GM21528 (cell line): Measurements from ENCODE around the gene CCDC152.
"Not testable (repeated sequence)": the region's sequence is repeated elsewhere in the genome, so short reads cannot be mapped to it uniquely, and the experiment has no call there.

Experiments used
- ATAC-seq: cut with Tn5 transposase; IDR thresholded peaks from one replicate; pipeline ENCODE4 v1.9.1; 2021; ENCODE audit warnings: mild to moderate bottlenecking, moderate library complexity; ENCODE audit not compliant: unreplicated experiment, low FRiP score

The CCDC152 gene

DNA sequence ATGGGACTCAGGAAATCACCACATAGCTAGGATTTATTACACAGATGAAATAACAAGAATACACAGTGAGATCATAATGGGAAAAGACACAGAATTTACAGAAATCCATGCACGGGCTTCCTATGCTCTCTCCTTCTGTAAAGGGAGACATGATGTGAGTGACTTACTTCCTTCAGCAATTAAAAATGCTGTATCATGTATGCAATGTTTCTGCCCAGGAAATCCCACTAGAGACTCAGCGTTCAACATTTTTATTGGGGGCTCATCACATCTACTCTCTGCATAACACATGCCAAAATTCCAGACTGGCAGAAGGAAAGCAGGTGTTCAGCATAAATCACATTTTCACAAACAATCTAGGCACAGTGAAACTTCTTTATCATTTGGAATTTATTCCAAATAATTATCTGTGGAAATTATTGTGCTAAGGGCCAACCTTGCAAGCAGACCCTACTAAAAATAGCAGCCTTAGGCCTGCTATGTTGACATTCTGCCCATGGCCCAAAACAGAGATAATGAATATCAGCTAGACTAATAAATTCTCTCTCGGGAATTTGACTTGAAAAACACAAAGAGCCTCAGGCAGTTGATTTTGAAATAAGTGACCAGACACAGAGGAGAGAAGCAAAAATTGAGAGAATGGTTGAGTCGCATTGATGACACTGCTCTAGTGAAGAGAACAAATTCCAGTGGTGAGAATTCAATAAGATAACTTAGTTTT is 86.5 kb downstream of the CCDC152 start:
- ATAC-seq = no peak

DNA sequence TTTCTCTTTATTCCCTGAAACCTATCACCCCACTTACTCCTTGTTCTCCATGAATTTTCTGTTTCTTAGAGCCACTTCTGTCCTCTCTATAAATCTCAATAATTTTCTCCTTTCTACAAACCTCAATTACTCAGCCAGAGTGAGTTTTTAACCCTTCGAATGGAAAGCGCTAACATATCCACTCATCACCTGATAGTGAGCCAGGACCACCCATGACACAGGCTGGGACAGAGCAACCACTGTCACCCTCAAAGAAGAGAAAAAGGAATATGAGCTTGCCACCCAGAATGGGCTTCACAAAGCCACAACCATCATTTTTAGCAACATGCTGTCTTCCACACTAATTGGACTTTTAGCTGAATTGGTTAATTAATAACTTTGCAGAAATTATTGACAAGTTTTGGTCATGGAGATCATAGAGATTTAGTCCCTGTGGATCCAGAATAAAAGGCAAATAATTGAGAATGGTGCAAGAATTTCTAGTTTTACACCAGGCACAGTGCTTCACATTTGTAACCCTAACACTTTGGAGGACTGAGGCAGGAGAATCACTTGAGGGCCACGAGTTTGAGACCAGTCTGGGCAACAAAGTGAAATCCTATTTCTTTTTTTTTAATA is 87.2 kb downstream of the CCDC152 start:
- no peak for ATAC-seq

DNA sequence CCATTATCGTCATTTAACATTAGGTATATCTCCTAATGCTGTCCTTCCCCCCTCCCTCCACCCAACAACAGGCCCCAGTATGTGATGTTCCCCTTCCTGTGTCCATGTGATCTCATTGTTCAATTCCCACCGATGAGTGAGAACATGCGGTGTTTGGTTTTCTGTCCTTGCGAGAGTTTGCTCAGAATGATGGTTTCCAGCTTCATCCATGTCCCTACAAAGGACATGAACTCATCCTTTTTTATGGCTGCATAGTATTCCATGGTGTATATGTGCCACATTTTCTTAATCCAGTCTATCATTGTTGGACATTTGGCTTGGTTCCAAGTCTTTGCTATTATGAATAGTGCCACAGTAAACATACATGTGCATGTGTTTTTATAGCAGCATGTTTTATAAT is 87.8 kb downstream of the CCDC152 start:
- ATAC-seq = not testable (repeated sequence)

DNA sequence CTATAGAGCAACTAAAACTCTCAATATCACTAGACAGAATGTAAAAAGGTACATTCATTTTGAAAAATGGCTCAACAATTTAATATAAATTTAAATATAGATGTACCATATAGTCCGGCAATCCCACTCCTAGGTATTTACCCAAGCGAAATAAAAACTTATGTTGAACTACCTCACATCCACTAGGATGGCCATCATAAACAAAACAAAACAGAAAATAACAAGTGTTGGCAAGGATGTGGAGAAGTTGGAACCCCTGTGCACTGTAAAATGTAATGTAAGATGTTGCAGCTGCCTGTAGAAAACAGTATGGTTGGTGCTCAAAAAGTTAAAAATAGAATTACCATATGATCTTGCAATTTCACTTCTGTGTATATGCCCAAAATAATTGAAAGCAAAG is 91.9 kb downstream of the CCDC152 start:
- no peak for ATAC-seq

DNA sequence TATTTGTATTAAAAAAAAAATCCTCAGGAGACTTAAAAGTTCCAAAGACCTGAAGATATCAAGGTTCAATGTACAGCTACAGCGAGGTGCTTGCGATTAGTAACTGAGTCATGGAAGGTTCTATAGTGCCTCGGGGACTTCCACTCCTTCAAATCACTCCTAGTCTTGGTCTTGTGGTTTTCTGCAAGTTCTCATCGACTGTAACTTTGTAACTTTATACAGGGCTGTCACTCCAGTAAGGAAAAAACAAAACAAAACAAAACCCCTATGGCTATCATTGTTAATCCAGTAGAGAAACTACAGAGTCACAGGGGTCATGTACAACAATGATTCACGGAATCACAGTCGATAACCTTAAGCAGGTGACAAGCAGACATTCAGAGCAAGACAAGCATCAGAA is 94.9 kb downstream of the CCDC152 start:
- no peak for ATAC-seq
